Measurements from ENCODE around the gene TMC1.
"Not testable (repeated sequence)": the region's sequence is repeated elsewhere in the genome, so short reads cannot be mapped to it uniquely, and the experiment has no call there.

The TMC1 gene

DNA sequence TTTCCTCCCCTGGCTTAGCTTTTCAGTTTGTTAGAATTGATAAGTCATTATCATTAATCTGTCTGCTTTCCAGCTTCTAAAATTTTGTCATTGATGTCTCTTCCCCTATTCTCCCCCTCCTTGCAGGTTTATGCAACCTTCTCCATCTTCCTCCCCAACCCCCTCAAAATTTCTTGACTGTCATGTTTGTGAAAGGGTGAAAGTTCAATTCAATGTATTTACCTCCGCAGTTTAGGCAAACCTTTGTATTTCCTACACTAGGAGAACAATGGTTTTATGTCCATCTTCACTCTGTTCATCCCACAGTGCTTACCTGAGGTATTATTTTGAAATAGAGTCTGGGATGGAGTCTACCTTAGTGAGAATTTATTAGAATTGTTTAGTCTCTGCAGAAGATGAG is 313.6 kb downstream of the TMC1 start:
- no peak for DNase-seq

DNA sequence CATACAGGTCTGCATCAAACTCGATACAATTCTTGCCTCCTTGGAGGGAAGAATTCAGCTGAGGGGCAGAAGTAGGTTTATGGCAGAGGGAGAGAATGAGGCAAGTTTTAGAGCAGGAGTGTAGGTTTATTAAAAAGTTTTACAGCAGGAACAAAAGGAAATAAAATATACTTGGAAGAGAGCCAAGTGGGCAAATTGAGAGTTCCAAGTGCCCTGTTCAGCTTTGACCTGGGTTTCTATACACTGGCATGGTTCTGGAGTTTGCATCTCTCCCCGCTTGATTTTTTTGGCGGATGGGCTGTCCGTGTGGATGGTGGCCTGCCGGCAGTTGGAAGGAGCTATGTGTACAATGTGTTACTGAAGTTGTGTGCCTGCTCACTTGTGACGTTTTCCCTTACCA is 315.4 kb downstream of the TMC1 start:
- no peak for DNase-seq

DNA sequence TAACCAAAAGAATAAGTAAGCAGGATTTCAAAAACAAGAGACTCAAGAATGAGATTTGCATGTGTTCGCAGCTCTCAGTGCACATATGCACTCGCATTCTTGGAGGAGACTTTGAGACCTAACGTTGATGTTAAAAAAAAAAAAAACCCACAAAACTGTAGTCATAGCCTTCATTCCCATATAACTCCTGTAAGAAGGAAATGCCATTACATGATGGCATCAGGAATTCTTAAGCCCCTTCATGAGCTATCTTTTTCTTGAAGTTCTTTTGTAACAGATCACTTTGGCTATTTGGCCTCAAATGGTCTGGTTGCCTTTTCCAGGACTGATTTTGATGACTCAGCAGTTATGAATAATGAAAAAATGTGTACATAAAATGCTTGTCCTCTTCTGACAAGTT is 317.7 kb downstream of the TMC1 start:
- DNase-seq: no peak

DNA sequence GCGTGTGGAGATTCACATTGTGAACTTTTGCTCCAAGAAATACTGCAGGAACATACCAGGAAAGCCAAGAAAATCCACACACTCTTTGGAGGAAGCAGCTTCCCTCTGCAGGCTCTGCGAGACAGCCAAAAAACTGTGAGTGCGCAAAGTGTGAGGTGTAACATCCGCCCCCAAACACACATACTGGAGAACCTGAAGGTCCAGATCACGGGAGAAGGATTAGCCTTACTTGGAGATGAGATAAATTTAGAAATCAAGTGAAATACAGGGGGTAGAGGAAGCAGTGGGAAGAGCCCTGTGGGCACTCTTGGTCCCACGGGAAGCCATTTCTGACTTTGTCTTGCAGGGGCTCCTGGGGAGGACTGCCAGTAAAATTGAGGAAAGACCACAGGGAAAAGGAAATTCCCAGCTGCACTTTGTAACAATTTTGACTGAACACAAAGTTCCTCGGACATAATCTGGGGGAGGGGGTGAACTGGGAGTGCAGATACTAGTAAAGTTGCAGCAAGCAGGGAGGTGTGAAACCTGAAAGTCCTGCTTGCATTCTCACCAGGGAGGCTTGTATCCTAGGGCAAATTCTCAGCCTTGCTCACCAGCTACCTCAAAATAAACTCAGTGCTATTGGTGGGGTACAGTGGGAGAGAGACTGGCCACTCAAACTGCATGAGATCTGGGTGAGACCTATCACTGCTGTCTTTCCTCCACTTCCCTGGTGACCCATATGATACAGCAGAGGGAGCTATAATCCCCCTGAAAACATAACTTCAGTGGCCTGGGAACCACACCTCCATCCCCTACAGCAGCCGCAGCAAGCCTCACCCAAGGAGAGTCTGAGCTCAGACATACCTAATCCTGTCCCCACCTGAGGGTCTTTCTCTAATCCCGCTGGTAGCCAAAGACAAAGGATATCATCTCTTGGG is 322.4 kb downstream of the TMC1 start:
- DNase-seq: no peak

DNA sequence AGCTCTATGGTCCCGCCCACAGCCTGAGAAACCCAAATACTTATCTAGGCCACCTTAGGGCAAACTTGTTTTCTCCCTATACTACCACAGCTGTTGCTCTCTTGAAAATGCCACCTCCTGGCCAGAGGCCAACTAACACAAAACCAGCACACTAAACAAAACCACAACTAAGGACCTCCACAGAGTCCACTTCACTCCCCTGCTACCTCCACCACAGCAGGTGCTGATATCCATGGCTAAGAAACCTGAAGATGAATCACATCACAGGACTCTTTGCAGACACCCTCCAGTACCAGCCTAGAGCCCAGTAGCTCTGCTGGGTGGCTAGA is 323.0 kb downstream of the TMC1 start:
- DNase-seq: no peak

DNA sequence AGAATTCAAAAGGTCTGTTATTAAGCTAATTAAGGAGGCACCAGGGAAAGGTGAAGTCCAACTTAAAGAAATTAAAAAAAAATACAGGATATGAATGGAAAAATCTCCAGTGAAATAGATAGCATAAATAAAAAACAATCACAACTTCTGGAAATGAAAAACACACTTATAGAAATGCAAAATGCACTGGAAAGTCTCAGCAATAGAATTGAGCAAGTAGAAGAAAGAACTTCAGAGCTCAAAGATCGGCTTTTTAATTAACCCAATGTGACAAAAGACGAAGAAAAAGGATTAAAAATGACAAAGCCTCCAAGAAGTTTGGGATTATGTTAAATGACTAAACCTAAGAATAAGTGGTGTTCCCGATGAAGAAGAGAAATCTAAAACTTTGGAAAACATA is 323.6 kb downstream of the TMC1 start:
- not testable (repeated sequence) for DNase-seq

DNA sequence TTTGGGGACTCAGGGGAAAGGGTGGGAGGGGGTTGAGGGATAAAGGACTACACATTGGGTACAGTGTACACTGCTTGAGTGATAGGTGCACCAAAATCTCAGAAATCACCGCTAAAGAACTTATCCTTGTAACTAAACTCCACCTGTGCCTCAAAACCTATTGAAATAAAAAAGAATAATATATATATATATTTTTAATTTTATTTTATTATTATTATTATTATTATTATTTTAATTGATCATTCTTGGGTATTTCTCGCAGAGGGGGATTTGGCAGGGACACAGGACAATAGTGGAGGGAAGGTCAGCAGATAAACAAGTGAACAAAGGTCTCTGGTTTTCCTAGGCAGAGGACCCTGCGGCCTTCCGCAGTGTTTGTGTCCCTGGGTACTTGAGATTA is 328.8 kb downstream of the TMC1 start:
- not testable (repeated sequence) for DNase-seq

DNA sequence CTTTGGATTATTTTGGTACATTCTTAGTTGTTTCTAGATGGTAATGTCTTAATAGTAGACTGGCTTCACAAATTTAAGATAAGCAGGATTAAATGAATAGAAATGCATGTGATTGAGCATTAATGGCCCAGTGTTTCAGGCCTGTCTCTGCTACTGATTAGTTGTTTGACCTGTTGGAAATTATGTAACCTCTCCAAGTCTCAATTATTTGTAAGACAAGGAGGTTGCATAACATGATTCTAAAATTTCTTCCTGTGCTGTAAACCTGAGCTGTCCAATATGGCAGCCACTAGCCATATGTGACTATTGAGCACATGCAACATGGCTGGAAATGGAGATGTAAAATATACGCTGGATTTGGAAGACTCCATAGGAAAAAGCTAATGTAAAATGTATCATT is 333.9 kb downstream of the TMC1 start:
- no peak for DNase-seq

DNA sequence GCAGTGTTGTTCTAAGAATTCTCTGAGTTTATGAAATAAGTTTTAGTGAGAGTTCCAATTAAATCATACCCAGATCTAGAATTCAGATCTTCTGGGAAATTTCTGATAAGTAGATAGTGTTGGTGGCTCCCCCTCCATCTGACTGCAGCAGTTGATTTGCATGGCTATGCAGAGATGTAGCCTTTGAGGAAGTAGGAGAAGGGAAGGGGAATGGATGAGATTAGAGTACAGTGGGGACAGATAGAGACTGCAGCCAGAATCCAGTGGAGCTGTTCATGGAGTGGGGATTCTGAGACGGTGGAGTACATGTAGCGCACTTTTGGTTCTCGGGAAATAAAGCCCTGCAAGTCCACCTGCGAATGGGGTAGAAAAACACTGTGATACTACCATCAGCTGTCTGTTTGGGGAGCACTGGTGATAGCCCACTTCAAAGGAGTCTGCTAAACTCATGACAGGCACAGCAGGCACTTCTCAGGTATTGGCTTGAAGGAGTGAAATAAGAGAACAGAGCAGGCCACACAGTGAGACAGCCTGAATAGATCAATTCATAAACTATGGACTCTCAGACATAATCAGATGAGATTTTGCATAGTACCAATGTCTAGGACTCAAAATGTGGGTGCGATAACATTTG is 334.6 kb downstream of the TMC1 start:
- no peak for DNase-seq

DNA sequence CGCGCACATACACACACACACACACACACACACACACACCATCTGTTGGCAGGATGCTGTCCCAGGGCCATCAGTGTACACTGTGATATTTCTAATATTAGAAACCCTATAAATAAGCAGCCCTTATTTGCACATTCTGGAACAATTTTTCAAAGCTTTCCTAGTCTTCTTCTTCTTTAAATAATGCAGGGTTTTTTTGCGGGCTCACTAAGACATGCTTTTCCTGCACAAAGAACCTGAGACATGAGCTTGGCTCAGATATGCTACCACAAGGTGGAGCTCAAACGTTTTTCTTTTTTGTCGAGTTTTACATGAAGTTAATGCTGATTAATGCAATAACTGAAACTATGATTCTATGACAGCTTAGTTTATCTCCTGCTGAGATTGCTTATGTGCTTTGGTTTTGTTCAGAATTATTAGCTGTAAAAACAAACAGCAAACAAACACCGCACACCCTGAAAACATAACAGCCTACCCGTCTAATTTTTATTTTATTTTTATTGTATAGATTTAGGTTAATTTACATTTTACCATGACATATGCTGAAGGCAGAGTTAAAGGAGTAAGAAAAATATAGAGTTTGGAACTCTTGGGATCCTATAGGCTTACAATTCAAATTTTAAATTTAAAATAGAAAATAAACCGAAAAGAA is 335.7 kb downstream of the TMC1 start:
- DNase-seq: no peak

DNA sequence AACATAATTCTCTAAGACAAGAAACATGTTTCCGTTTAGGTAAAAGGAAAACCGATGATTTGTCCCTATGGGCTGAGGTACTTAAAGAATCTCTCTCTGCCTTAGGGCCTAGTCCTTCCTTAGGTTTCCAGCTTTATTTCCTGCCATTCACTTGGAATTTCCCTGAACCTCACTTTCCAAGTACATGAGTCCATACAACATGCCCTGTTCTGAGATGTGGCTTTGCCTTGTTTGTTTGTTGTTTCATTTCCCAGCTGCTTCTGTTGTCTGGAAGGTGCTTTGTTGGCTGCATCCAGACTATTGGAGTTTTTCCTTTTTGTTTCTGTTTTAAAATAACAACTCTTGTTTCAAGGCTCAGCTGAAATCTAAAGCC is 336.2 kb downstream of the TMC1 start:
- no peak for DNase-seq

DNA sequence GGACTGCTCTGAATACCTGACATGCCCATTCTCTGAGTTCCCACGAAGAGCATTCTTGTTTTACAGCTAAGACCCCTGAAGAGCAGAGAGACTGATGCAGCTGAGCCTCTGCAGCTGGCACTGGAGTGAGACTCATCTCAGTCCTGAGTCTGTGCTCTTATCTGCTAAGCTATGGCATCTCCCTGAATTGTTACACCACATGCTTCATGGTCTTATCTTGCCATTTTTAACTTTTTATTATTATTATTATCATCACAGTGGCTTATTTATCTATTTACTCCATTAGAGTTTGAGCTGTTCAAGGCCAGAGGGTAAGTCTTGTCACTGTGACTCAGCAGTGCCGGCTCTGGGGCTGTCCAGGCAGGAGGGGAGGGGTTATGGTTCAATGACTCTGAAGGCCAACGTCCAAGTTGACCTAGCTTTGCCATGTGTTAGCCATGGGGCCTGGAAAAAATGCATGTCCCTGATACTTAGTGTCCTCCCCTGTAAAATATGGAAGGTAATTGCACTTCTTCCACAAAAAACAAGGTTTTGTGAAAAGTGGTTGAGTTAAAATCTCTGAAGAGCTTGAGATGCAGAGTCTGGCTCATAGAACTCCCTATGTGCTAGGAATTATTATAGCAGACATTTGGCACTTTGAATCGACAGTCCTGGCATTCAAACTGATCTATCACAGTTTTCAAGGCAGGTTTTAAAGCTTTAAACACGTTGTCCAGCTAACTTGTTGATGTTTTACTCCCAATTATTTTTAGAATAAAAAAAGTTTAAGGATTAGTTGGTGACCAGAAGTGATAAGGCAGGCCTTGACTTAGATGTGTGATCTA is 336.9 kb downstream of the TMC1 start:
- no peak for DNase-seq

DNA sequence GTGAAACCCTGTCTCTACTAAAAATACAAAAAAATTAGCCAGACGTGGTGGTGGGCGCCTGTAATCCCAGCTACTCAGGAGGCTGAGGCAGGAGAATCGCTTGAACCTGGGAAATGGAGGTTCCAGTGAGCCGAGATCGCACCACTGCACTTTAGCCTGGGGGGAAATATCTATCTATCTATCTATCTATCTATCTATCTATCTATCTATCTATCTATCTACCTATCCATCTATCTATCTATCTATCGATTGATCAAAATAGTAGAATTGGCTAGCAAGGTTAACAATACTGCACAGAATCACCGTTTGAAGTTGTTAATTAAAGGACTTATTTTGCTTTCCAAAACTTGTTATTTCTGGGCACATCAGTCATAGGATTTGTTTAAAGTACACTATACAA is 341.4 kb downstream of the TMC1 start:
- not testable (repeated sequence) for DNase-seq

DNA sequence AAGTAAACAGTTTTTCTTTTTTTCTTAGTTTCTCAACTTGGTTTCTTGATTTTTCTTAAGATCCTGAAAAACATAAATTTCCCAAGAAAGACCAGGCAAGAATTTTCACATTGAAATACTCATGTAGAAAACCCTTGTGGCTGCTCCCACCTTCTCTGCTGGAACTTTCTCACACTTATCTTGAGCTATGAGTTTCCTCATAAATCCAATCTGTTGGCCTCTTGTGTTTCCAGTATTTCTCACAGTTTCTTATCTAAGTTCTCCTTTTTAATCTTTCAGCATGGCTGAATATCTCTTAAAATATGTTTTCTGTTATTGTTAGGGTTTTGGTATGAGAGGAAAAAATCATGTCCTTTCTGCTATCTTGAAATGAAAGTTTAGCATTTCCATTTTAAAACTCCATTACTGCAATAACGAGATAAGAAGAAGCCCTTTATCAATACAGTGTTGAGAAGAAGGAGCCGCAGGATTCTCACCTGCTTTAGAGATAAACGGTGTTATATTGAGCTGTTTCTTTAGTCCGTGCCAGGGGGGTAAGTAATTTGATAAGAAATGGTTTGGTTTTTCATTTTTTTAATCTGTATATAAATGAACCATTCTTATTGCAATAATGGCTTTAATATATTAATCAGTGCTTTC is 342.2 kb downstream of the TMC1 start:
- no peak for DNase-seq

DNA sequence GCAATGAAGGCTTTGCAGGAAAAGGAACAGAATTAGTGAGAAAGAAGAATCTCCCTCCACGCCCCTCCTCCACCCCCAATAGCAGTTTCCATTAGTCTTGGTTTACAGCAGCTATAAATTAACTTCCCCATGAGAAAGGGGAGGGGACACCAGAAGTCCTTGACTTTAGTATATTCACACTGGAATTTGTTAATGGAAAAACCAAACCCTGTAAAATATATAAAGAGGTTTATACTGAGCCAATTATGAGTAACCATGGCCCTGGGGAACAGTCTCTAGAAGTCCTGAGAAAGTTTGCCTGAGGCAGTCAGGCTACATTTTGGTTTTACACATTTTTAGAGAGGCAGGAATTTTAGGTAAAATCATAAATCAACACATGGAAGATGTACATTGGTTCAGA is 342.9 kb downstream of the TMC1 start:
- no peak for DNase-seq

DNA sequence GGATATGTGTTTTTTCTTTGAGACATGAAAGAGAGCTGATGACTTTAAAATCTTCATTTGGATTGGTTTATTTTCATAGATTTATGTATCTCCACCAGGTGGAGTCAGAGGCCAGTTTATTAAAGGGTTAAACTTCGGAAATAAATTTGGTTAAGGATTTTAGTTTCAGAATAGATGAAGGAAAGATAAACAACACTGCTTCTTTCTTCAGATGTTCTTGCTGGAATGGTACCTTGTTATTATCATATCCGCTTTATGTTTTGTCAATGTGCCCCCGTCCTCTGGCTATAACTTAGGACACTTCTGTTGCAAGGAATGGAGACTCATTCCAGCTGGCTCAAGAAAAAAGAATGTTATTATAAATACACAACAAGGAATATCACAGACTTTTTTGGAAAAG is 350.3 kb downstream of the TMC1 start:
- DNase-seq: no peak

DNA sequence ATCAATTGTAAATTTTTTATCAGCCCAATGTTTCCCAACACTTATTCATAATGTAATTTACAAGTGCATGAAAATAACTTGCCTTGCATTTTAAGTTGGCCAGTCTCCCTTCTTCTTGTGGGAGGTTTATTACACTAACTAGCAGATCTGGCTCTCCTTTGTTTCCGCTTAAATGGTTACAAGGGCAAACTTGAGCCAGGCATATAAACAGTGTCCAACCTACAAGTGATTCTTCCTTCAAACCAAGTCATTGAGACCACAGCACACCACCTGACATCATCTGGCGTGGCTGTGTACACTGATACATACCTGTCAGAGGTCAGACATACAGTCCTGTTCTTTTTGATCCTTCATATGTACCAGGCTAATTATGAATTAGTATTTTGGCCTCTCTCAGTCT is 351.3 kb downstream of the TMC1 start:
- no peak for DNase-seq

DNA sequence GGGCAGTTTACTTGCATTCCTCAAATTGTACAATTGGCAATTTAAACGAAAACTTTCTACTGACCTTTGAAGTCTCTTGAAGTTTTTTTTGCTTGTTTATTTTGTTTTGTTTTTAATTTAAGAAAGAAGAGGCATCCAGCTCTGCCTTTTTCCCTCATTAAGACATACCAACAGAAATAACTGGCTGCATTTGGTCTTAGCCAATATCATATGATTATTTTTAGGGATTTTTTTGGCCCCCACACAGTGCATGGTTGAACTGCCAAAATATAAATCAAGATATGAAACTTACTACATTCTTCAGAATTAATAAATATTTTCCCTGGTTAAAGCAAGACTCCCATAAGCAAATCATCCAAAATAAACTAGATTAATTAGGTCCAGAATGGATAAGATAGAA is 352.0 kb downstream of the TMC1 start:
- no peak for DNase-seq

DNA sequence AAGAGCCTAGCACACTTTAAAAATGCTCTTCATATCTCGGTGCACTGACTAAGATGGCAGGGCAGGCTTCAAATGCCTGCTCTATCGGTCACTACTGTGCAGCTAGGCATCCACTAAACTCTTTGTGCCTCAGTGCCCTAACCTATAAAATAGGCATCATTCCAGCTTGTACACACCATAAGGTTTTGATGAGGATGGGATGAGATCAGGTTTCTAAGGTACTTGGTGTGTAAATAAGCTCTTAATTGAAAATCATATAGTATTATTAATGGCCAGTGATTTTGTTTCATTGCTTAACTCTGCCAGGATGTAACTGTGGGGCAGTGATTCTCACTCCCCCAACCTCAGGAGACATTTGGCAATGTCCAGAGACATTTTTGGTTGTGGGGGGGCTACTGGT is 352.9 kb downstream of the TMC1 start:
- no peak for DNase-seq

DNA sequence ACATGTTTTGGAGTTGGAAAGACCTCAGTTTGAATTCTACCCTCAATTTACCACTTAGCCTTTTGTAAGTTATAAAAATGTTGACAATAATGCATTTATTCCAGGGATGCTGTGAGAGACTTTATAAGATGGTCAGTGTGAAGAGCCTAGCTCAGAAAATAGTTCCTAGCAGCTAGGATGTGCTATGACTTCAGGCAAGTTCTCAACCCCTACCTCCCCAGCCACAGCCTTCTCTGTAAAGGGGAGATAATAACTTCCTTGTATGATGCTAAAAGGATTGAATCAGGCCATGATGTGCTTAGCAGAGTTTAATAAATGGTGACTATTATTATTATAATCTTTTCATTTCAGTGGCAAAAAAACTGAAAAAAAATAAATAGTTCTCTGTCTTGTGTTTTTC is 353.8 kb downstream of the TMC1 start:
- no peak for DNase-seq

DNA sequence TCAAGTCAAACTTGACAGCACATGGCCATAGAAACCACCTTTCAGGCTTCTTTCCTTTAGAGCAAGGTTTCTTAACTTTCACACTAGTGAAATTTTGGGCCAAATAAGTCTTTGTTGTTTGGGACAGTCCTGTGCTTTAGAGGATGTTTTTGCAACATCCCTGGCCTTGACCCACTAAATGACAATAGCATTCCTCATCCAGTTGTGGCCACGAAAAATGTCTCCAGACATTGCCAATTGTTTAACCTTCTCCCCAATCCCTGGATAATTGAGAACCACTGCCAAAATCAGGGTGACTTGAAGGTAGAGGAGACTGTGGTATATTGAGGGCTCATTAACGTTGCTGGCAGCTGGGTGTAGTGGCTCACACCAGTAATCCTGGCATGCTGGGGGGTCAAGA is 359.4 kb downstream of the TMC1 start:
- DNase-seq: no peak

DNA sequence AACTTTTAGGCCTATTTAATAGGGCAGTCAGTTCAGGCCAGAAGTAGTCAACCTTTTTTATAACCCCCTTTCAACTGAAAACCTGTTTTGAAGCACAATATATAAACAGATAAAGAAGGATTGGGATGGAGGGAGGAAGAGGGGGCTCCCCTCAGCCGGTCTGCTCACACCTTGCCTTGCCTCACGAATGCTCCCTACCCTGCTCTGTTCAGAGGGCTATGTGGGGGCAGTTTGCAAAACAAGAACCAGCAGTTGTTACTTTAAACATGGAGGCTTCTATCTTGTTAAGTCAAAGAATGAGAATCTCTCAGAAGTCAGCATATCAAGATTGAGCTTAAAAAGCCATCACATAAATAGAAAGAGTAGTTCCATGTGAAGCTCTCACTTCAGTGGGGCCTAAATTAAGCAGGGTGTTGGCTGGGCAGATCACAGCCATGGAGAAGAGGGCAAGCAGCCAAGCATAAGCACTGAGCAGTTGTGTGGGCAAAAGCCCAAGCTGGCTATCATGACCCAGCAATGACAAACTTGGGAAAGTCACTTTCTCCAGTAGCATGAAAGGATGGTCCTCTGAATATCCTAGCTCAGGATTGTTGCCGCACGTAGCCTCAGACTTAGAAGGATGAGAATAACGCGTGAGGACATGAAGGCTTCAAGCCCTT is 360.8 kb downstream of the TMC1 start:
- no peak for DNase-seq
